K562 (cell line): Measurements from ENCODE around the gene TSR3. TPM values are rescaled to one million over a fixed set of nuclear protein-coding genes. Genes with fewer than 3 reads are reported as not detected.

Experiments
- BRF1 ChIP-seq: IDR thresholded peaks from 3 replicates; pipeline ENCODE4 v1.6.1; 2011; ENCODE audit warnings: borderline replicate concordance, mild to moderate bottlenecking; ENCODE audit not compliant: insufficient read length; ENCODE audit errors: extremely low read depth
- CXXC5 ChIP-seq: fragments of 250-450 bp; sonication (Bioruptor Pico); IDR thresholded peaks from 2 replicates; pipeline ENCODE4 v1.8.0; 2022; ENCODE audit warnings: inconsistent platforms, mild to moderate bottlenecking, moderate library complexity
- DMBX1 ChIP-seq: fragments of 250-450 bp; sonication (Bioruptor Pico); IDR thresholded peaks from 2 replicates; pipeline ENCODE4 v1.8.0; 2022; ENCODE audit warnings: inconsistent platforms, mild to moderate bottlenecking, moderate library complexity, borderline replicate concordance
- HBP1 ChIP-seq: fragments of 450-650 bp; formaldehyde crosslinking; IDR thresholded peaks from 2 replicates; pipeline ENCODE4 v1.4.0; 2022; ENCODE audit warnings: missing genetic modification characterization
- HLTF ChIP-seq: fragments of 450-650 bp; IDR thresholded peaks from 2 replicates; pipeline ENCODE4 v1.6.1; 2016
- MAFK ChIP-seq: IDR thresholded peaks from 2 replicates; pipeline ENCODE4 v1.6.1; 2011; ENCODE audit warnings: low read length, improper control_type of control experiment
- MECOM ChIP-seq: fragments of 250-450 bp; sonication (Bioruptor Pico); IDR thresholded peaks from 2 replicates; pipeline ENCODE4 v1.8.0; 2022; ENCODE audit warnings: inconsistent platforms
- NFXL1 ChIP-seq: fragments of 450-650 bp; formaldehyde crosslinking; IDR thresholded peaks from 2 replicates; pipeline ENCODE4 v1.4.0; 2021; ENCODE audit warnings: mild to moderate bottlenecking
- PKNOX1 ChIP-seq: fragments of 450-650 bp; IDR thresholded peaks from 2 replicates; pipeline ENCODE4 v1.6.1; 2016
- POLR2B ChIP-seq: fragments of 450-650 bp; IDR thresholded peaks from 2 replicates; pipeline ENCODE4 v1.6.1; 2018; ENCODE audit warnings: low read depth; ENCODE audit not compliant: partially characterized antibody
- PYGO2 ChIP-seq: fragments of 450-650 bp; IDR thresholded peaks from 2 replicates; pipeline ENCODE4 v1.6.1; 2016; ENCODE audit warnings: mild to moderate bottlenecking, missing genetic modification characterization, moderate library complexity, missing compliant biosample characterization
- SMAD3 ChIP-seq: fragments of 450-650 bp; formaldehyde crosslinking; conservative IDR thresholded peaks from 2 replicates; pipeline ENCODE4 v1.4.0; 2020; ENCODE audit warnings: mild to moderate bottlenecking
- SOX6 ChIP-seq: fragments of 450-650 bp; IDR thresholded peaks from 2 replicates; pipeline ENCODE4 v1.6.1; 2014; ENCODE audit warnings: mild to moderate bottlenecking
- ZNF197 ChIP-seq: fragments of 200-800 bp; sonication (Bioruptor generic); IDR thresholded peaks from 2 replicates; pipeline ENCODE4 v1.6.1; 2016; ENCODE audit warnings: low read depth, missing genetic modification characterization, missing compliant biosample characterization
- ZNF316 ChIP-seq: fragments of 450-650 bp; IDR thresholded peaks from 2 replicates; pipeline ENCODE4 v1.6.1; 2016
- ZNF395 ChIP-seq: fragments of 200-800 bp; sonication (Bioruptor generic); IDR thresholded peaks from 2 replicates; pipeline ENCODE4 v1.6.1; 2017; ENCODE audit warnings: missing genetic modification characterization, missing compliant biosample characterization
- ZNF57 ChIP-seq: fragments of 450-650 bp; formaldehyde crosslinking; IDR thresholded peaks from 2 replicates; pipeline ENCODE4 v1.4.0; 2020; ENCODE audit warnings: mild to moderate bottlenecking, moderate library complexity
- ZNF589 ChIP-seq: fragments of 200-800 bp; sonication (Bioruptor generic); IDR thresholded peaks from 2 replicates; pipeline ENCODE4 v1.6.1; 2016; ENCODE audit warnings: low read depth, missing genetic modification characterization, missing compliant biosample characterization
- polyA plus RNA-seq, 8 experiments: library from polyadenylated mRNA; depleted of rRNA in 4 of 8; stranded (reverse) in 5 of 8; unstranded in 3 of 8; fragments of >200 nt; fragmentation: Nextera tagmentation in 2 of 8; fragmentation: Illumina TruSeq in 1 of 8; extraction: Ambion mirVana in 2 of 8; extraction: Trizol in 1 of 8; gene quantifications; 2 replicates each; pipeline versions ENCODE4 v1.2.1 to v1.2.3, GENCODE V29; 2011 to 2014; ENCODE audit warnings: inconsistent platforms in 1 of 8, missing spikeins in 1 of 8
- total RNA-seq, 7 experiments: library from RNA; depleted of rRNA in 6 of 7; stranded (reverse); fragments of >200 nt in 6 of 7; fragmentation: Illumina TruSeq in 2 of 7; extraction: Trizol in 2 of 7; gene quantifications; 2 replicates each; pipeline versions ENCODE4 v1.2.1 to v1.2.3, GENCODE V29; 2011 to 2021; ENCODE audit warnings: low replicate concordance in 1 of 7
- TF ChIP-seq, protein P1 (sequence below): fragments of 250-450 bp; sonication (Bioruptor Pico); IDR thresholded peaks from 2 replicates; pipeline ENCODE4 v1.5.0; 2021; ENCODE audit warnings: mild to moderate bottlenecking, borderline replicate concordance
- TF ChIP-seq, protein P2 (sequence below), 2 experiments: IDR thresholded peaks; 2 replicates each; pipeline ENCODE4 v1.6.1; 2011; ENCODE audit warnings: borderline replicate concordance in 1 of 2, control low read depth in 1 of 2, low read depth in 1 of 2, low read length in 1 of 2, mild to moderate bottlenecking in 1 of 2, mixed read lengths in 1 of 2, moderate library complexity in 1 of 2; ENCODE audit not compliant: insufficient read depth in 1 of 2, insufficient read length in 1 of 2, poor library complexity in 1 of 2, severe bottlenecking in 1 of 2; ENCODE audit errors: extremely low read depth in 1 of 2

TSR3 gene
- total and polyA plus RNA-seq, 9 of the 15 experiments (the other 6 are each of a cell fraction or from before 2014, with no cell fraction given): 1.5 to 74.8 (median 16.5) TPM

- TF ChIP-seq MECOM (CRISPR knock-in tag) (no peak), HLTF (no peak), SOX6 (0 out of 2 replicates have a peak, but pooled peaks have one; percentile 20), DMBX1 (CRISPR knock-in tag) (no peak), ZNF395 (CRISPR knock-in tag) (no peak), ZNF589 (CRISPR knock-in tag) (no peak), ZNF316 (no peak), SMAD3 (CRISPR knock-in tag) (no peak), MAFK (no peak), ZNF197 (CRISPR knock-in tag) (no peak), PKNOX1 (peak; percentile 62), HBP1 (no peak), BRF1 (no peak), POLR2B (peak; percentile 24), ZNF57 (CRISPR knock-in tag) (no peak), CXXC5 (CRISPR knock-in tag) (peak; percentile 23; the same call in 1 of the 2 replicates), PYGO2 (tag) (no peak), NFXL1 (no peak)
- TF ChIP-seq, protein P1, sequence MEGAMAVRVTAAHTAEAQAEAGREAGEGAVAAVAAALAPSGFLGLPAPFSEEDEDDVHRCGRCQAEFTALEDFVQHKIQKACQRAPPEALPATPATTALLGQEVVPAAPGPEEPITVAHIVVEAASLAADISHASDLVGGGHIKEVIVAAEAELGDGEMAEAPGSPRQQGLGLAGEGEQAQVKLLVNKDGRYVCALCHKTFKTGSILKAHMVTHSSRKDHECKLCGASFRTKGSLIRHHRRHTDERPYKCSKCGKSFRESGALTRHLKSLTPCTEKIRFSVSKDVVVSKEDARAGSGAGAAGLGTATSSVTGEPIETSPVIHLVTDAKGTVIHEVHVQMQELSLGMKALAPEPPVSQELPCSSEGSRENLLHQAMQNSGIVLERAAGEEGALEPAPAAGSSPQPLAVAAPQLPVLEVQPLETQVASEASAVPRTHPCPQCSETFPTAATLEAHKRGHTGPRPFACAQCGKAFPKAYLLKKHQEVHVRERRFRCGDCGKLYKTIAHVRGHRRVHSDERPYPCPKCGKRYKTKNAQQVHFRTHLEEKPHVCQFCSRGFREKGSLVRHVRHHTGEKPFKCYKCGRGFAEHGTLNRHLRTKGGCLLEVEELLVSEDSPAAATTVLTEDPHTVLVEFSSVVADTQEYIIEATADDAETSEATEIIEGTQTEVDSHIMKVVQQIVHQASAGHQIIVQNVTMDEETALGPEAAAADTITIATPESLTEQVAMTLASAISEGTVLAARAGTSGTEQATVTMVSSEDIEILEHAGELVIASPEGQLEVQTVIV (CRISPR knock-in tag): no peak
- TF ChIP-seq, protein P2, sequence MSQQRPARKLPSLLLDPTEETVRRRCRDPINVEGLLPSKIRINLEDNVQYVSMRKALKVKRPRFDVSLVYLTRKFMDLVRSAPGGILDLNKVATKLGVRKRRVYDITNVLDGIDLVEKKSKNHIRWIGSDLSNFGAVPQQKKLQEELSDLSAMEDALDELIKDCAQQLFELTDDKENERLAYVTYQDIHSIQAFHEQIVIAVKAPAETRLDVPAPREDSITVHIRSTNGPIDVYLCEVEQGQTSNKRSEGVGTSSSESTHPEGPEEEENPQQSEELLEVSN (IDR thresholded peaks at IDR 0.05; ENCODE audit: borderline replicate concordance in 1 of 2, extremely low read depth in 1 of 2, insufficient read depth in 1 of 2, insufficient read length in 1 of 2, low read depth in 1 of 2, low read length in 1 of 2, poor library complexity in 1 of 2, severe bottlenecking in 1 of 2): no peak
These were observed 19.7 kb downstream of the TSR3 start (continued) for GRCh38 chr16:1331712-1332617.
